Stomach (tissue), 4 donors: Measurements from ENCODE around the gene TMEM50A.
"Not testable (repeated sequence)": the region's sequence is repeated elsewhere in the genome, so short reads cannot be mapped to it uniquely, and the experiment has no call there.

Source experiments
- EP300 ChIP-seq: sonication (generic); formaldehyde crosslinking; IDR thresholded peaks from one replicate; pipeline ENCODE4 v1.6.1; 2017; ENCODE audit warnings: antibody characterized with exemption
- POLR2A ChIP-seq, 4 donors: fragments of 450-650 bp; IDR thresholded peaks; one replicate each; pipeline ENCODE4 v1.6.1; 2016; ENCODE audit warnings: antibody characterized with exemption in 4 of 4, control low read depth in 2 of 4, mild to moderate bottlenecking in 1 of 4, moderate library complexity in 1 of 4
- POLR2AphosphoS5 ChIP-seq, 3 donors: sonication (generic); formaldehyde crosslinking; IDR thresholded peaks; one replicate each; pipeline ENCODE4 v1.6.1; 2016; ENCODE audit warnings: antibody characterized with exemption in 3 of 3
- TF ChIP-seq, protein P1 (sequence below), 7 experiments: fragments of 450-650 bp in 4 of 7; fragments of 200-600 bp in 3 of 7; sonication (generic) in 3 of 7; IDR thresholded peaks; one replicate each; pipeline ENCODE4 v1.5.1; 2016 to 2019; ENCODE audit warnings: antibody characterized with exemption in 7 of 7, control low read depth in 2 of 7, mild to moderate bottlenecking in 1 of 7

DNA sequence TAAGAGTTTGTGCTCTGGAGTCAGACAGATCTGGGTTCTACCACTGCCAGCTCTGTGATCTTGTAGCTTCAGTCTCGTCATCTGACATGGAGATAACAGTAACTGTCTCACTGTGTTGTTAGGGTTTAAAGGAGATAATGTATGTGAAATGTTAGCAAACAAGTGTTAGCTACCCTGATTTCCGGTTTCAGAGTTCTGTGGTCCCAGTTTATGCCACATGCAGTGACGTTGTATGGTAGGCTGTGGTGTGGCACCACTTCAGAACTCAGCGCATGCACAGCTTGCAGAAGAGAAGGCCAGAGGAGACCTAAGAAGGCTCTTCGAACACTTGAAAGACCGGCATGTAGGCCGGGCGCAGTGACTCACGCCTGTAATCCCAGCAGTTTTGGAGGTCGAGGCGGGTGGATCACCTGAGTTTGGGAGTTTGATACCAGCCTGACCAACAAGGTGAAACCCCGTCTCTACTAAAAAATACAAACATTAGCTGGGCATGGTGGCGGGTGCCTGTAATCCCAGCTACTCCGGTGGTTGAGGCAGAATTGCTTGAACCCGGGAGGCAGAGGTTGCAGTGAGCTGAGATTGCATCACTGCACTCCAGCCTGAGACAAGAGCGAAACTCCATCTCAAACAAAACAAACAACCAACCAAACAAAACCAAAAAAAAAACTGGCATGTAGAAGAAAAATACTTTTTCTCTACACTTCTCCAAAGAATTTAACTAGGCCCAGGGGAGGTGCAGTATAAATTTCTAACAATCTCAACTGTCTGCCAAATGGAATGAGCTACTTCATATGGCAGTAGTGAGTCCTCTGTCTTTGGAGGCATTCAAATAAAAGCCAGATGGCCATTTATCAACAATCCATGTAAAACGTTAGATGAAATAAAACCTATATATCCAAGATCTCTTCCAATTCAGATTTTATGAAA, 10.0 kb upstream of the TMEM50A start:
- TF ChIP-seq, protein P1, sequence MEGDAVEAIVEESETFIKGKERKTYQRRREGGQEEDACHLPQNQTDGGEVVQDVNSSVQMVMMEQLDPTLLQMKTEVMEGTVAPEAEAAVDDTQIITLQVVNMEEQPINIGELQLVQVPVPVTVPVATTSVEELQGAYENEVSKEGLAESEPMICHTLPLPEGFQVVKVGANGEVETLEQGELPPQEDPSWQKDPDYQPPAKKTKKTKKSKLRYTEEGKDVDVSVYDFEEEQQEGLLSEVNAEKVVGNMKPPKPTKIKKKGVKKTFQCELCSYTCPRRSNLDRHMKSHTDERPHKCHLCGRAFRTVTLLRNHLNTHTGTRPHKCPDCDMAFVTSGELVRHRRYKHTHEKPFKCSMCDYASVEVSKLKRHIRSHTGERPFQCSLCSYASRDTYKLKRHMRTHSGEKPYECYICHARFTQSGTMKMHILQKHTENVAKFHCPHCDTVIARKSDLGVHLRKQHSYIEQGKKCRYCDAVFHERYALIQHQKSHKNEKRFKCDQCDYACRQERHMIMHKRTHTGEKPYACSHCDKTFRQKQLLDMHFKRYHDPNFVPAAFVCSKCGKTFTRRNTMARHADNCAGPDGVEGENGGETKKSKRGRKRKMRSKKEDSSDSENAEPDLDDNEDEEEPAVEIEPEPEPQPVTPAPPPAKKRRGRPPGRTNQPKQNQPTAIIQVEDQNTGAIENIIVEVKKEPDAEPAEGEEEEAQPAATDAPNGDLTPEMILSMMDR (IDR thresholded peaks at IDR 0.05): not testable (repeated sequence)
- not testable (repeated sequence) for TF ChIP-seq EP300; POLR2AphosphoS5 (IDR thresholded peaks at IDR 0.05); POLR2A (IDR thresholded peaks at IDR 0.05)
